ENCODE results near the gene ZSWIM7.

DNA sequence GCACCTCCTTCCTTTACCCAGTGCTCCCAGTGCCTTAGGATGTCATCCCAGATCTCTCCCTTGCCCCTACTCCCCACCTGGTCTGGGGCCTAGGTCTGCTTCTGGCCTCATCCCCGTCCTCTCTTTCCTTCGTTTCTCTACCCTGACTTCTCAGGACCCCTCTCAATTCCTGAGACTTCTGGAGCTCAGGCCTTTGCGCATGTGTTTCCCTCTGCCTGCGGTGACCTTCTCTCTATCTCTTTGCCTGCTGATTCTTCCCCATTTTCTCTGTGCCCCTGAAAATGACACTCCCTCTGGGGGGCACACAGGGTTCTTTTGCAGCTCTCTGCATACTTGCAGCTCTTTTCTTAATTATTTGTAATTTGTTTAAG is 41.0 kb downstream of the ZSWIM7 start:
- TF ChIP-seq REST (IDR thresholded peaks at IDR 0.05; ENCODE audit: low read depth) (no peak), CEBPB (IDR thresholded peaks at IDR 0.05) (no peak), TCF12 (IDR thresholded peaks at IDR 0.05; ENCODE audit: low read depth) (no peak), ZBTB7A (IDR thresholded peaks at IDR 0.05; ENCODE audit: low read depth) (no peak), EP300 (IDR thresholded peaks at IDR 0.05; ENCODE audit: borderline replicate concordance) (no peak), CREB1 (IDR thresholded peaks at IDR 0.05; ENCODE audit: low read depth) (no peak), RAD21 (IDR thresholded peaks at IDR 0.05; ENCODE audit: low read depth) (no peak), TAF1 (IDR thresholded peaks at IDR 0.05; ENCODE audit: low read depth) (no peak), FOXM1 (IDR thresholded peaks at IDR 0.05; ENCODE audit: borderline replicate concordance, low read depth) (no peak), NFIC (IDR thresholded peaks at IDR 0.05) (no peak), TEAD4 (IDR thresholded peaks at IDR 0.05) (no peak), USF1 (IDR thresholded peaks at IDR 0.05) (no peak)
- TF ChIP-seq, protein P1, sequence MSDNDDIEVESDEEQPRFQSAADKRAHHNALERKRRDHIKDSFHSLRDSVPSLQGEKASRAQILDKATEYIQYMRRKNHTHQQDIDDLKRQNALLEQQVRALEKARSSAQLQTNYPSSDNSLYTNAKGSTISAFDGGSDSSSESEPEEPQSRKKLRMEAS (IDR thresholded peaks at IDR 0.05): no peak

Data from Ishikawa (cell line).